NCI-H774 (cell line): ENCODE results near the gene MYO18A.
A peak's percentile ranks its signal among the peaks of the same experiment; 100 is the strongest.

Source experiments
- DNase-seq: peaks from one replicate; lab custom pipeline; 2025; lab: John Stamatoyannopoulos, UW

The MYO18A gene

GRCh38 chr17:29080323-29080722 lies 99.9 kb downstream of the MYO18A start:
- DNase-seq, result no peak

GRCh38 chr17:29079887-29080286 lies 100.3 kb downstream of the MYO18A start:
- no peak for DNase-seq

- no peak for DNase-seq
Measured at GRCh38 chr17:29079433-29079832, 100.8 kb downstream of the MYO18A start.

- DNase-seq, result no peak
Measured at GRCh38 chr17:29078183-29079045, 101.8 kb downstream of the MYO18A start.

- DNase-seq, result no peak
Measured at GRCh38 chr17:29077320-29077719, 102.9 kb downstream of the MYO18A start.

- DNase-seq, result no peak
Measured at GRCh38 chr17:29076722-29077121, 103.5 kb downstream of the MYO18A start.

GRCh38 chr17:29076087-29076486 lies 104.1 kb downstream of the MYO18A start:
- DNase-seq, result no peak

- DNase-seq, result no peak
Measured at GRCh38 chr17:29074488-29074887, 105.7 kb downstream of the MYO18A start.

GRCh38 chr17:29073520-29073919 lies 106.7 kb downstream of the MYO18A start:
- no peak for DNase-seq

GRCh38 chr17:29073045-29073444 lies 107.2 kb downstream of the MYO18A start:
- no peak for DNase-seq

GRCh38 chr17:29071303-29071702 lies 108.9 kb downstream of the MYO18A start:
- DNase-seq, result no peak

- no peak for DNase-seq
Measured at GRCh38 chr17:29070781-29071180, 109.4 kb downstream of the MYO18A start.

GRCh38 chr17:29070308-29070707 lies 109.9 kb downstream of the MYO18A start:
- no peak for DNase-seq

- DNase-seq, result no peak
Measured at GRCh38 chr17:29069526-29070041, 110.6 kb downstream of the MYO18A start.

GRCh38 chr17:29068818-29069217 lies 111.4 kb downstream of the MYO18A start:
- DNase-seq, result no peak

- DNase-seq, result no peak
Measured at GRCh38 chr17:29066606-29067005, 113.6 kb downstream of the MYO18A start.

- DNase-seq, result no peak
Measured at GRCh38 chr17:29066047-29066446, 114.2 kb downstream of the MYO18A start.

- no peak for DNase-seq
Measured at GRCh38 chr17:29063992-29064391, 116.2 kb downstream of the MYO18A start.

GRCh38 chr17:29062215-29062614 lies 118.0 kb downstream of the MYO18A start:
- no peak for DNase-seq

GRCh38 chr17:29061036-29061435 lies 119.2 kb downstream of the MYO18A start:
- no peak for DNase-seq

- DNase-seq, result no peak
Measured at GRCh38 chr17:29060475-29060874, 119.7 kb downstream of the MYO18A start.

GRCh38 chr17:29059281-29059680 lies 120.9 kb downstream of the MYO18A start:
- peak; percentile 28 for DNase-seq

- DNase-seq, result no peak
Measured at GRCh38 chr17:29058391-29058790, 121.8 kb downstream of the MYO18A start.

- no peak for DNase-seq
Measured at GRCh38 chr17:29057361-29057760, 122.8 kb downstream of the MYO18A start.
